HEK293 (cell line): ENCODE results near the gene ZSWIM1.

Experiments
- CTCF ChIA-PET: fragments of 350-600 bp; formaldehyde crosslinking; extraction: SDS; loops from one replicate; lab custom pipeline; 2021; ENCODE audit warnings: antibody characterized with exemption; lab: Yijun Ruan, JAX
- POLR2A ChIA-PET: fragments of 300-600 bp; formaldehyde crosslinking; extraction: SDS; loops from one replicate; lab custom pipeline; 2020; ENCODE audit warnings: antibody characterized with exemption, inconsistent platforms; lab: Yijun Ruan, JAX
- H3K27ac ChIP-seq: fragments of 200-500 bp; sonication (Bioruptor generic); 2 replicates; pipeline ENCODE4 v1.5.1; 2014; ENCODE audit warnings: low read depth, low read length, control low read depth, inconsistent platforms; ENCODE audit errors: extremely low read depth
- H3K36me3 ChIP-seq, 2 experiments: fragments of 200-500 bp in 1 of 2; sonication (Bioruptor generic) in 1 of 2; 1 replicate in 1 of 2; 2 replicates in 1 of 2; pipeline ENCODE4 v1.5.1; 2014 to 2017; ENCODE audit warnings: inconsistent platforms in 2 of 2, low read length in 2 of 2; ENCODE audit not compliant: control insufficient read depth in 2 of 2, insufficient read depth in 1 of 2
- H3K4me1 ChIP-seq: fragments of 200-500 bp; sonication (Bioruptor generic); 2 replicates; pipeline ENCODE4 v1.5.1; 2014; ENCODE audit warnings: mild to moderate bottlenecking, low read length, inconsistent platforms; ENCODE audit not compliant: control insufficient read depth, insufficient read depth
- H3K4me3 ChIP-seq: 2 replicates; pipeline ENCODE4 v1.5.1; 2011; ENCODE audit warnings: low read depth, mild to moderate bottlenecking, control low read depth, low read length, moderate library complexity
- H3K9me3 ChIP-seq: fragments of 200-500 bp; sonication (Bioruptor generic); 2 replicates; pipeline ENCODE4 v1.5.1; 2014; ENCODE audit warnings: low read depth, low read length, inconsistent platforms; ENCODE audit not compliant: control insufficient read depth, insufficient read depth
- GLIS2 ChIP-seq: fragments of 450-650 bp; formaldehyde crosslinking; IDR thresholded peaks from 2 replicates; pipeline ENCODE4 v1.5.1; 2016; ENCODE audit warnings: missing biosample characterization, missing genetic modification characterization
- HOXD13 ChIP-seq: sonication (generic); formaldehyde crosslinking; IDR thresholded peaks from 2 replicates; pipeline ENCODE4 v1.8.0; 2022; ENCODE audit warnings: missing genetic modification reagents, borderline replicate concordance
- KLF10 ChIP-seq: fragments of 450-650 bp; IDR thresholded peaks from 2 replicates; pipeline ENCODE4 v1.5.1; 2018; ENCODE audit warnings: missing biosample characterization, mild to moderate bottlenecking, missing genetic modification characterization
- PRDM6 ChIP-seq: fragments of 450-650 bp; formaldehyde crosslinking; IDR thresholded peaks from 2 replicates; pipeline ENCODE4 v1.5.1; 2017; ENCODE audit warnings: missing biosample characterization, missing genetic modification characterization
- SP7 ChIP-seq: fragments of 450-650 bp; formaldehyde crosslinking; IDR thresholded peaks from 2 replicates; pipeline ENCODE4 v1.5.1; 2016; ENCODE audit warnings: missing biosample characterization, missing genetic modification characterization
- YY1 ChIP-seq: fragments of 450-650 bp; formaldehyde crosslinking; IDR thresholded peaks from 2 replicates; pipeline ENCODE4 v1.5.1; 2018; ENCODE audit warnings: missing biosample characterization, missing genetic modification characterization
- ZFHX2 ChIP-seq: fragments of 450-650 bp; formaldehyde crosslinking; conservative IDR thresholded peaks from 2 replicates; pipeline ENCODE4 v1.5.1; 2016; ENCODE audit warnings: missing biosample characterization, missing genetic modification characterization
- ZNF10 ChIP-seq: fragments of 450-650 bp; formaldehyde crosslinking; IDR thresholded peaks from 2 replicates; pipeline ENCODE4 v1.5.1; 2017; ENCODE audit warnings: missing biosample characterization, missing genetic modification characterization
- ZNF112 ChIP-seq: fragments of 450-650 bp; formaldehyde crosslinking; IDR thresholded peaks from 2 replicates; pipeline ENCODE4 v1.5.0; 2017; ENCODE audit warnings: missing biosample characterization, missing genetic modification characterization
- ZNF140 ChIP-seq: fragments of 450-650 bp; formaldehyde crosslinking; IDR thresholded peaks from 2 replicates; pipeline ENCODE4 v1.5.1; 2016; ENCODE audit warnings: missing biosample characterization, missing genetic modification characterization
- ZNF146 ChIP-seq: fragments of 450-650 bp; formaldehyde crosslinking; IDR thresholded peaks from 2 replicates; pipeline ENCODE4 v1.5.1; 2016; ENCODE audit warnings: missing biosample characterization, missing genetic modification characterization
- ZNF157 ChIP-seq: fragments of 450-650 bp; formaldehyde crosslinking; IDR thresholded peaks from 2 replicates; pipeline ENCODE4 v1.5.1; 2016; ENCODE audit warnings: missing biosample characterization, missing genetic modification characterization
- ZNF202 ChIP-seq: fragments of 450-650 bp; formaldehyde crosslinking; IDR thresholded peaks from 2 replicates; pipeline ENCODE4 v1.5.1; 2016; ENCODE audit warnings: missing biosample characterization, missing genetic modification characterization, borderline replicate concordance
- ZNF341 ChIP-seq: fragments of 450-650 bp; formaldehyde crosslinking; IDR thresholded peaks from 2 replicates; pipeline ENCODE4; 2016; ENCODE audit warnings: low read depth, missing biosample characterization, missing genetic modification characterization
- ZNF37A ChIP-seq: fragments of 450-650 bp; IDR thresholded peaks from 2 replicates; pipeline ENCODE4 v1.5.1; 2018; ENCODE audit warnings: missing biosample characterization, missing genetic modification characterization
- ZNF426 ChIP-seq: fragments of 450-650 bp; formaldehyde crosslinking; IDR thresholded peaks from 2 replicates; pipeline ENCODE4 v1.5.1; 2017; ENCODE audit warnings: missing biosample characterization, missing genetic modification characterization, mild to moderate bottlenecking, inconsistent platforms, moderate library complexity
- ZNF521 ChIP-seq: fragments of 450-650 bp; formaldehyde crosslinking; IDR thresholded peaks from 2 replicates; pipeline ENCODE4 v1.5.1; 2017; ENCODE audit warnings: missing biosample characterization, mild to moderate bottlenecking, missing genetic modification characterization
- ZNF529 ChIP-seq: fragments of 450-650 bp; formaldehyde crosslinking; IDR thresholded peaks from 2 replicates; pipeline ENCODE4 v1.5.1; 2017; ENCODE audit warnings: missing genetic modification characterization, missing biosample characterization; ENCODE audit not compliant: insufficient replicate concordance
- ZNF558 ChIP-seq: fragments of 450-650 bp; formaldehyde crosslinking; IDR thresholded peaks from 2 replicates; pipeline ENCODE4 v1.5.1; 2016; ENCODE audit warnings: missing biosample characterization, missing genetic modification characterization
- ZNF561 ChIP-seq: fragments of 450-650 bp; IDR thresholded peaks from 2 replicates; pipeline ENCODE4 v1.5.1; 2018; ENCODE audit warnings: missing biosample characterization, missing genetic modification characterization, borderline replicate concordance
- ZNF792 ChIP-seq: fragments of 450-650 bp; formaldehyde crosslinking; IDR thresholded peaks from 2 replicates; pipeline ENCODE4 v1.5.1; 2016; ENCODE audit warnings: missing biosample characterization, missing genetic modification characterization
- TF ChIP-seq, protein P1 (sequence below): fragments of 450-650 bp; formaldehyde crosslinking; IDR thresholded peaks from 2 replicates; pipeline ENCODE4 v1.5.1; 2016; ENCODE audit warnings: missing biosample characterization, missing genetic modification characterization

Gene ZSWIM1

DNA sequence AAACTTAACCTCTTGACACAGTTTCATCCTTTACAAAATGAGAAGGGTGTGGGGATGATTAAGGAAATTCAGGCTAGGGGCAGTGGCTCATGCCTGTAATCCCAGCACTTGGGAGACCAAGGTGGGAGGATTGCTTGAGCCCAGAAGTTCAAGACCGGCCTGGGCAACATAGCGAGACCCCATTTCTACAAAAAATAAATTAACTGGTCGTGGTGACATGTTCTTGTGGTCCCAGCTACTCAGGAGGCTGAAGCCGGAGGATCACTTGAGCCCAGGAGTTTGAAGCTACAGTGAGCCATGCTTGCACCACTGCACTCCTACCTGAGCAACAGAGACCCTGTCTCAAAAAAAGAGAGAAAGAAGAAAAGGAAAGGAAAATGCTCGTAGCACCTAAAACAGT is 14.6 kb upstream of the ZSWIM1 start:
- CTCF ChIA-PET = no interaction called here

DNA sequence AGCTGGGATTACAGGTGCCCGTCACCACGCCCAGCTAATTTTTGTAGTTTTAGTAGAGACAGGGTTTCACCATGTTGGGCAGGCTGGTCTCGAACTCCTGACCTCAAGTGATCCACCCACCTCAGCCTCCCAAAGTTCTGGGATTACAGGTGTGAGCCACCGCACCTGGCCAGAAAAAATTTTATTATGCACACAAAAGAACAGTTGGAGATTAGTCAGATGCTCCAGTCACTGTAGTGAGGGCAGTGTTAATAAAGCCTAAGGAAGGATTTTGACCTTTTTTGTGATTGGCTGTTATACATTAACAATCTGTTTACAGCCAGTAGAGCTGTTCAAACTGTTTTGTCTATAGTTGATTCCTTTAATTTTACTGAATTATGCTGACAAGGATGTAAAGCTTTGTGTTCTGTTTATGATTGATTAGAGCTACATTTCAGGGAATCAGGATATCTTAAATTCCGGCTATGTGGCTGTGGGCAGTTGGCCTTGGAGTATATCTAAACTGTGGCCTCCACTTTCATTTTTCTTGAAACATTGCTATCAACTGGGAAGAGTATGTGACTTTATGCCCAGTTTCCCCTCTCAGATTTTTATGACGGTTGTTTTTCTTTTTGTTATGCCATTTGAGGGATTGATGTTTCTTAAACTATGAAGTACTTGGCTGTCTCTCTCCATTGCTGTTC is 13.8 kb upstream of the ZSWIM1 start:
- TF ChIP-seq PRDM6 (tag by site-specific recombination) (no peak), ZNF529 (tag by site-specific recombination) (no peak), ZNF558 (tag by site-specific recombination) (no peak), ZNF202 (tag by site-specific recombination) (no peak), ZNF792 (tag by site-specific recombination) (no peak), SP7 (tag by site-specific recombination) (no peak), ZNF112 (tag by site-specific recombination) (no peak), ZNF37A (tag by site-specific recombination) (no peak), ZNF521 (tag by site-specific recombination) (no peak), ZNF157 (tag by site-specific recombination) (no peak), KLF10 (tag by site-specific recombination) (no peak), ZNF341 (no peak), ZNF146 (tag by site-specific recombination) (no peak), GLIS2 (tag by site-specific recombination) (no peak)
- TF ChIP-seq, all 188 proteins: peak for 0
- H3K27ac ChIP-seq = no peak overlapping the region
- CTCF ChIA-PET = interaction anchor here (0.6 to 0.7 kb wide), 2 partner anchors 18 to 92 kb away, joined by 3 to 4 read pairs; no protein-coding TSS in a partner anchor
- peaks cover 0 to under 1% of the 10 kb centered on the region in 2 experiments; a peak in 2 of 3 replicates for H3K36me3 ChIP-seq
- no peaks in the 10 kb centered on the region for H3K4me1 ChIP-seq
- POLR2A ChIA-PET = no interaction called here
- H3K9me3 ChIP-seq = no peaks in the 10 kb centered on the region
- H3K4me3 ChIP-seq = no peak overlapping the region

More for the DNA sequence above, 14.6 kb upstream of the ZSWIM1 start:
- no peak overlapping the region for H3K4me3 ChIP-seq
- POLR2A ChIA-PET = interaction anchor here (0.7 kb wide), 3 partner anchors 62 to 326 kb away, joined by 3 to 6 read pairs (median 5); no protein-coding TSS in a partner anchor
- no peaks in the 10 kb centered on the region; the same call in 1 of the 2 replicates for H3K4me1 ChIP-seq
- no peaks in the 10 kb centered on the region for H3K9me3 ChIP-seq
- no peaks in the 10 kb centered on the region; a peak in 1 of 3 replicates for H3K36me3 ChIP-seq
- H3K27ac ChIP-seq = no peak overlapping the region
- no peak for TF ChIP-seq ZFHX2 (tag by site-specific recombination)
- TF ChIP-seq YY1 (tag by site-specific recombination) = no peak

GRCh38 chr20:45867819-45868176 is 13.2 kb upstream of the ZSWIM1 start:
- H3K4me3 ChIP-seq = no peak overlapping the region
- no peaks in the 10 kb centered on the region for H3K4me1 ChIP-seq
- POLR2A ChIA-PET = no interaction called here
- CTCF ChIA-PET = interaction anchor here (0.6 kb wide), 2 partner anchors 18 to 818 kb away, joined by 3 read pairs; no protein-coding TSS in a partner anchor
- H3K9me3 ChIP-seq = no peaks in the 10 kb centered on the region
- H3K27ac ChIP-seq = no peak overlapping the region
- peaks cover 0 to 5% of the 10 kb centered on the region in 2 experiments; a peak in 2 of 3 replicates for H3K36me3 ChIP-seq
- TF ChIP-seq ZNF426 (no peak), HOXD13 (CRISPR knock-in tag) (no peak), ZNF561 (no peak), ZNF140 (no peak), ZNF10 (tag by site-specific recombination) (no peak)
- TF ChIP-seq, protein P1, sequence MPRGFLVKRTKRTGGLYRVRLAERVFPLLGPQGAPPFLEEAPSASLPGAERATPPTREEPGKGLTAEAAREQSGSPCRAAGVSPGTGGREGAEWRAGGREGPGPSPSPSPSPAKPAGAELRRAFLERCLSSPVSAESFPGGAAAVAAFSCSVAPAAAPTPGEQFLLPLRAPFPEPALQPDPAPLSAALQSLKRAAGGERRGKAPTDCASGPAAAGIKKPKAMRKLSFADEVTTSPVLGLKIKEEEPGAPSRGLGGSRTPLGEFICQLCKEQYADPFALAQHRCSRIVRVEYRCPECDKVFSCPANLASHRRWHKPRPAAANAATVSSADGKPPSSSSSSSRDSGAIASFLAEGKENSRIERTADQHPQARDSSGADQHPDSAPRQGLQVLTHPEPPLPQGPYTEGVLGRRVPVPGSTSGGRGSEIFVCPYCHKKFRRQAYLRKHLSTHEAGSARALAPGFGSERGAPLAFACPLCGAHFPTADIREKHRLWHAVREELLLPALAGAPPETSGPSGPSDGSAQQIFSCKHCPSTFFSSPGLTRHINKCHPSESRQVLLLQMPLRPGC (tag by site-specific recombination) = no peak
